NK-92 (cell line): ENCODE results near the gene ZNF391.
"Not testable (repeated sequence)": the region's sequence is repeated elsewhere in the genome, so short reads cannot be mapped to it uniquely, and the experiment has no call there.

Experiments
- DNase-seq: peaks from one replicate; lab custom pipeline; 2025; ENCODE audit not compliant: unreplicated experiment; lab: John Stamatoyannopoulos, UW

ZNF391 gene

DNA sequence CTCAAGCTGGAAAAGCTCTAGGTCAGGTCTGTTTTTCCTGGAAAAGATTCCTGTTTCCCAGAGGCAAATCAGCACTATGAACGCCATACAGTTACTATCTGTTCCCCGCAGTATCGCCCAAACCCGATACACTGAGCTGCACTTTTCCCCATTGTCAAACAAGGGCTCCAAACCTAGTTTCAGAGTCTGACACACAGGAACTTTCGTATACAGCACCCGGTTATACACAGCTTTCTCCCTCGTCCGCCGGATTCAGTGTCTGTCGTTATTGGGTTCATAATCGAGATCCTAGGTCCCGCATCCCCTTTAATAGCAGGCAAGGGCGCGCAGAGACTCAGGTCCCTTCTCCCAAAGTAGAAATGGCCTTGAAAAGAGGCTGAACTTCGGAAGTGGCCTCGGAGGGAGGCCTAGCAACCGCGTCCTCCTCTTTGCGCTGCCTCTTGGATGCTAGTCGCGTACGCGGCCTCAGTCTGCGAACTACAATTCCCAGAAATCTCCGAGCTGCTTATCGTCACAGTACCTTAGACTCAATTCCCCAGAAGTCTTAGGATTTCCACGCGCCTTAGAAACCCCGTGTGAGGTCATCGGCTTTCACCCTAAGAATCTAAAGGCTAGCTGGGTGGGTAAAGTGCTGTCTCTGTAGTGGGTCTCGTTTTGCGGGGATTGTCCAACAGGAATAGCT is 34.2 kb downstream of the ZNF391 start:
- no peak for DNase-seq

DNA sequence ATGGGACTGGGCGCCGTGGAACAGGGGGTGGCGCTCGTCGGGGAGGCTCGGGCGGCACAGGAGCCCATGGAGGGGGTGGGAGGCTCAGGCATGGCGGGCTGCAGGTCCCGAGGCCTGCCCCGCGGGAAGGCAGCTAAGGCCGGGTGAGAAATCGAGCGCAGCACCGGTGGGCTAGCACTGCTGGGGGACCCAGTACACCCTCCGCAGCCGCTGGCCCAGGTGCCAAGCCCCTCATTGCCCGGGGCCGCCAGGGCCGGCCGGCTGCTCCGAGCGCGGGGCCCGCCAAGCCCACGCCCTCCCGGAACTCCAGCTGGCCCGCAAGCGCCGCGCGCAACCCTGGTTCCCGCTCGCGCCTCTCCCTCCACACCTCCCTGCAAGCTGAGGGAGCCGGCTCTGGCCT is 36.3 kb downstream of the ZNF391 start:
- DNase-seq = not testable (repeated sequence)

DNA sequence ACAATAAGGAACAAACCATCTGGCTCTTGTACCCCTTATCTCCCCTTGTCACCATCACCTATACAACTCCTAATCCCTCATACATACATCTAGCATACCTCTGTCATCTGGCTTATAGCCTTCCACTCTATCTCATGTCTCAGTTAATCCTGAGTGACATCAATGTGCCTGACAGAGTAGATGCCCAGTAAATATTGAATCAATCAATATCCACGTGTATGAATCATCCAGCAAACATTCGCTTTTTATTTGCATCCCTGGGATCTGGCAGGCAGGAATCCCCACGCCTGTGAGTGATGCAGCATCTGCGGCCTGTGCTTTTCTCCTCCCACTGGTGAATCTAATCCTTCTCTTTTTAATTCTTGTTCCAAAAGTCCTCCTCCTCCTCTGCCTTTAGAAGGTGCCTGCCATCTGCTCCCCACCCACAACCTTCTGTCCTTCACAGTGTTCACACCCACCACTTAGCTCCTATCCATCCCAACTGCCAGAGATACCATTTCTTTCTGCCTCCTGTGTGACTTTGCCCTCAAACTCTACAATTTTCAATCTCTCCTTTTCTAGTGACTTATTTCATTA is 37.6 kb downstream of the ZNF391 start:
- no peak for DNase-seq

GRCh38 chr6:27428502-27428901 is 39.9 kb downstream of the ZNF391 start:
- DNase-seq = no peak

GRCh38 chr6:27428966-27429365 is 40.4 kb downstream of the ZNF391 start:
- no peak for DNase-seq

- no peak for DNase-seq
Observed at GRCh38 chr6:27433714-27434113, 45.2 kb downstream of the ZNF391 start.

- no peak for DNase-seq
Observed at GRCh38 chr6:27439371-27439770, 50.8 kb downstream of the ZNF391 start.

GRCh38 chr6:27441001-27441400 is 52.4 kb downstream of the ZNF391 start:
- no peak for DNase-seq

- DNase-seq = no peak
Observed at GRCh38 chr6:27442932-27443331, 54.4 kb downstream of the ZNF391 start.

DNA sequence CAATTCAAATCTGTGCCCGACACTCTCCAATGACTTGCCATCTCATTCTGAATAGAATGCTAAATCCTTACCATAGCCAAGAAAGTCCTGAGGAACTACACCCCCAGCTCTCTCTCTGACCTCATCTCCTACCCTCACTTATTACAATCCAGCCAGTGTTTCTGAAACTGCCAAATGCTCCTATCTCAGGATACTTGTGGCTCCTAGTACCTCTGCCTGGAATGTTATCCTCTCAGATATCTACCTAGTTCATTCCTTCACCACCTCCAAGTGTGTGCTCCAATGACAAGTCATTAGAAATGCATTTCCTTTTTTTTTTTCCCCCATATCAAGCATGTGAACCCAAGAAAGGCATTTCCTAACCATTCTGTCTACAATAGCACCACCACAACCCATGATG is 59.9 kb downstream of the ZNF391 start:
- no peak for DNase-seq

DNA sequence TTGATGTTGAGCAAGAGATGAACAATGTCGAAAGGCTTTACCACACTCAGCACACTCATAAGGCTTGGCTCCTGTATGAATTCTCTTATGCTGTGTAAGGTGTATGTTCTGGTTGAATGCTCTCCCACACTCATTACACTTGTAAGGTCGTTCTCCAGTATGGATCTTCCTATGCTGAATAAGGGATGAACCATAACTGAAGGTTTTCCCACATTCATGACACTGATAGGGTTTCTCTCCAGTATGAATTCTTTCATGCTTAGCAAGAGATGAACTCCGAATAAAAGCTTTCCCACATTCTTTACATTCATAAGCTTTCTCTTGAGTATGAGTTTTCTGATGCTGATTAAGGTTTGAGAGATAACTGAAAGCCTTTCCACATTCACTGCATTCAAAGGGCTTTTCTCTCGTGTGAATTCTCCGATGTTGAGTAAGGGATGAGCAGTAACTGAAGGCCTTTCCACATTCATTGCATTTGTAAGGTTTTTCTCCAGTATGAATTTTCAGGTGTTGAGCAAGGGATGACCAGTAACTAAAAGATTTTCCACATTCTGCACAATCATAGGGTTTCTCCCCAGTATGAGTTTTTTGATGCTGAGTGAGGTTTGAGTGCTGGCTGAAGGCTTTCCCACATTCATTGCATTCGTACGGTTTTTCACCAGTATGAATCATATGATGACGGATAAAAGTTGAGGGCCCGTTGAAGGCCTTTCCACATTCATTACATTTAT is 63.3 kb downstream of the ZNF391 start:
- DNase-seq = no peak

GRCh38 chr6:27452496-27452897 is 63.9 kb downstream of the ZNF391 start:
- no peak for DNase-seq
